GM21619 (cell line): ENCODE data around the gene ARHGAP12.

ENCODE experiments used
- ATAC-seq: cut with Tn5 transposase; IDR thresholded peaks from one replicate; pipeline ENCODE4 v1.9.1; 2021; ENCODE audit not compliant: unreplicated experiment

ARHGAP12 gene

DNA sequence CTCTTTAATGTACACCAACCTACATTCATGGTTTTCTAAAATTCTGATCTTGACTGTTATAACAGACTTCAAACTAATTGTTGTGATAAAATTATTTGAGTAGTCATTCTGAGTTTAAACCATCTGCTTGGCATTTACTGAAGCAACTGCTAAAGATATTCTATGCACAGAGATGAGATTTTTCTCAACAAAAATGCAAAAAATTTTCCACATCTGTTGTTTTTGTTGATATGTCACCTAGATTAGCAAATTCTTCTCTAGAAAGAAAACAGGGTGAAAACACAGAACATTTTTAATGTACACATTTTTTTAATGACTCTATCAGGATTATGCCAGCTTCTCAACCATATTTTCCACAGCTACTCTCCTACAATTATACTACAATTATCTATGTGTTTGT, 42.7 kb downstream of the ARHGAP12 start:
- no peak for ATAC-seq

DNA sequence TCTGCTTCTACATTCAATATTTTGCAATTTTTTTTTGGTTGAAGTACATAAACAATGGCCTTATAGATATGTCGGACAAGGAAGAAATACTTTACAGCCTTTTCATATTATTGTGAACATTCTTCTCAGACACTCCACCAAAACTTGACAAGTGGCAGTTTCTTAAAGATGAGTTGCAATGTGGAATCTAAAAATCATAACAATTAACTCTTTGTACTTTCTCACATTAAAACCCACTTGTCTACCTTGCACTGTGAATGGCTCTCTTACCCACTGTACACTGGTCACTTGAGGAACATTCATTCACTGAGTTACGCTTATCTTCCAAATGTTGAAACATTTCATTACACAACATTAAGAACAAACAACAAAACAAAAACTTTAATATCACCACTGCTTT, 44.2 kb downstream of the ARHGAP12 start:
- no peak for ATAC-seq

DNA sequence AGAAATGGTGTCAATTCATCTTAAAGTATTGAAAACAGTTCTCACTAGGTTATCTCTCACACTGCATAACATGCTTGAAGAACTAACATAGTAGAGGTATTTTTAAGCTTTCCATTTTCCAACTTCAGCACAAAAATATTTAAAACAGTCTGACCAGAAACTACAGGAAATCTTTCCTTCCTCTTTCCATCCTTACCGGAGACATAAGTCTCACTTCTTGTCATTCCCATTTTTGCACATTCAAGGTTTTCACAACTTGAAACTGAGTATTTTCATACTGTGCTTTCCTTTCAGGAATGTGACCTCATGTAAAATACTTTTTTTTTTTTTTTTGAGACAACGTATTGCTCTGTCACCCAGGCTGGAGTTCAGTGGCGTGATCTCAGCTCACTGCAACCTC, 45.2 kb downstream of the ARHGAP12 start:
- ATAC-seq: no peak

DNA sequence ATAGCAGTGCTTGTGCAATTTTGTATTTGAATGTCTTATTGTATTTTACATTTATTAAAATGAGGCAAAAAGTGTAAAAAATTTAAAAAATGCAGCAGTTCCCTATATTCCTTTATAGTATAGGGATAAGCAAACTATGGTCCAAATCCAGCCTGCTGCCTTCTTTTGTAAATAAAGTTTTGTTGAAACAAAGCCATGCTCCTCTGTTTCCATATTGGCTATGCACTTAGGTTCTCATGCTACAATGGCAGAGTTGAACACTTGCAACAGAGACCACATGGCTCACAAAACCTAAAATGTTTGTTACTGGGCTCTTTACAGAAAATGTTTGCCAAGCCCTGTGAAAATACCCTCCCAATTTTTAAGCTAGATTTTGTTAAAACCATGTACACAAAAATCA, 50.1 kb downstream of the ARHGAP12 start:
- ATAC-seq: no peak

DNA sequence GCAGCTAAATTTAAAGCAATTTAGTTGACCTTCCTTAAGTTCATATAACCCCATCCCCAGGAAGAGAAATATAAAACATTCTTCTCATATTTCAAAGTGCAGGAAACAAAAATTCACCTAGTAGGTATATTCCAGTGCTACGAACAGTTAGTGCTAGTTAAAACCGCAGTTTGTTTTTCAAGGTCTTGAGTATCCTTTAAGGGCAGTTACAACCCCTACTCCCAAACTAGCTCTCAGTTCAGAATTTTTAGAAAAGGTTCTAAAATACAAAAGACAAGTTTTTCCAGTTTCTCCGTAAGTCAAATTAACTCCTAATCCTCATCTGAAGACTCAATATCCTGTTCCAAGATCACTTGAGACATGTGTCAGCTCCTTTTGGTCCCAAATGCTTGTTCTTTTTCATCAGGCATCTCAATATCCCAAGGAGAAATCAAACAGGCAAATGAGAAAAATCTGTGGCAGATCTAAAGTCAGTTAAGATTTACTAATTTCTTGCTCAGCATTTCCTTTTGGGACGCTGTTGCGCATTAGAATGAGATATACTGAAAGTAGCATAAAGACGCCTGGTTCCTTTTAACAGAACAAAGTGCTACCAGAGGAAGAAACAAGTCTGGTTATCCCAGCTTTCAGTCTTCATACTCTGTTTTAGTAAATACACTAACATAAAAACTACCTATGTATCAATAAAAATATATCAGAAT, 51.8 kb downstream of the ARHGAP12 start:
- no peak for ATAC-seq

DNA sequence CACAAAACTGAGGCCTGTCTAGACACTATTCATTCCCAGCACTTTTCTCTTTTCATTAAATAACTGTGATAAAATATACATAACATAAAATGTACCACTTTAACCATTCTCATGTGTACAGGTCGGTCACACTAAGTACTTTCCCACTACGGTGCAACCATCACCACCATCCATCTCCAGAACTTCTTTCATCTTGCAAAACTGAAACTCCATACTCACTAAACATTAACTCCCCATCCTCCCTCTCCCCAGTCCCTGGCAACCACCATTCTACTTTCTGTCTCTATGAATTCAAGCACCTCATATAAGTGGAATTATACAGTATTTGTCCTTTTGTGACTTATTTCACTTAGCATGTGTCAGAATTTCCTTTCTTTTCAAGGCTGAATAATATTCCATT, 53.0 kb downstream of the ARHGAP12 start:
- peak; percentile 66 for ATAC-seq

DNA sequence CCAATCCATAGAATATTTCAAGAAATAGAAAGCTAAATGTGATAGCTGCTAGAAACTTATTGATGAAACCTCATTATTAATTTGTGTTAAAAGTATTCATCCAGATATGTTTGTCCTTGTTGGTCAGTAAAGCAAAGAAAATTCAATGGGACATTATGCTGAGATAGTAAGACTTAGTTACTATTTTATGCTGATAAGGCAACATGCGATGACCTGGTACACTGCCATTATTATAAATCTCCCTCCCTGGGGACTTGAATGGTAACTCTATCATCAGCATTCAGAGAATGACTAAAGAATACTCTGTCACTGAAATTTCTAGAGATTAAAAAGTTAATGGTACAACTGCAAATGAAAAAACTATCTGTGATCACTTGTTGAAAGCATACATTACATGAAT, 54.9 kb downstream of the ARHGAP12 start:
- ATAC-seq: no peak

DNA sequence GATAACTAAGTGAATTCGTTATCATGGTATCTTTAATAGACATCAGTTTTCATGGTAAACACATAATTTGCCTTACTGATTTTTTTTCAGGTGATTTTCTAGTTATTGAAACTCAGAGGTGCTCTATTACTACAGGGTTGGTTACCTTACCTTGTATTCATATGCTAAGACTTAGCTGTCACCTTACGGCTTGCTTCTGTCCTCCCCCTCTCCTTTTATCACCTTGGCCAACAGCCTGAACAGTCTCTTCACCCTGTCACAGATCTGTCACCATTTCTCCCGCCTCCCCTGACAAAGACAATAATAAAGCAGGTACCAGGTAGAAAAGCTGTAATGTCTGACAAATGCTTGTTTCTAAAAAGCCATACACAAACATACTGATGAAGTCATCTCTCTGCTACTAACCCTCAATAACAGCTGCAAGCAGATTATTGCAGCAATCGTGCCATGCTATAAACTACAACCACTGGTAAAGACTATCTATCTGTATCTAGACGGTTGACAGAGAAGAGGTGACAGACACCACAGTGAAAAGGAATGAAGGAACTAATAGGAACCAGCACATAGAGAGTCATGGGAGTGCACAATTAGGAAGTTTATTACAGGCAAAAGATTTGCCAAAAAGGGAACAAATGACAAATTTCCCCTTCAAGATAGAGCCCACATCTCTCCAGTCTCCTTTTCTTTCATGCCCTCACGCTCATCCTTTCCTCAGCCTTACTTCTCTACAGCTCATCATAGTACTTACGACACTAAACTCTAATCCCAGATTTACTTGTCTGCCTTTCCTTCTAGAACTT, 57.2 kb downstream of the ARHGAP12 start:
- ATAC-seq: no peak

DNA sequence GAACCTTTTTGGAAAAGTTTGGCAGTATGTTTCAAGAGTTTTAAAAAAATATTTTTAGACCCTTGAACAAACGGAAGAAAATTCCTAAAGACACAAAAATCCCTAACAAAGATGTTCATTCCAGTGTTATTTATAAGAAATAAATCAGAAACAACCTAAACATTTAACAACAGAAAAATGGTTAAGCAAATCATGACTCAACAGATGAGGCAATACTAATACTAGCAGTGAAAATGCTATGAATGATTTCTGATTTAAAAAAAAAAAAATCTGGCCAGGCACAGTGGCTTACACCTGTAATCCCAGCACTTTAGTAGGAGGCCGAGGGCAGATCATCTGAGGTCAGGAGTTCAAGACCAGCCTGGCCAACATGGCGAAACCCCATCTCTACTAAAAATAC, 61.0 kb downstream of the ARHGAP12 start:
- no peak for ATAC-seq

DNA sequence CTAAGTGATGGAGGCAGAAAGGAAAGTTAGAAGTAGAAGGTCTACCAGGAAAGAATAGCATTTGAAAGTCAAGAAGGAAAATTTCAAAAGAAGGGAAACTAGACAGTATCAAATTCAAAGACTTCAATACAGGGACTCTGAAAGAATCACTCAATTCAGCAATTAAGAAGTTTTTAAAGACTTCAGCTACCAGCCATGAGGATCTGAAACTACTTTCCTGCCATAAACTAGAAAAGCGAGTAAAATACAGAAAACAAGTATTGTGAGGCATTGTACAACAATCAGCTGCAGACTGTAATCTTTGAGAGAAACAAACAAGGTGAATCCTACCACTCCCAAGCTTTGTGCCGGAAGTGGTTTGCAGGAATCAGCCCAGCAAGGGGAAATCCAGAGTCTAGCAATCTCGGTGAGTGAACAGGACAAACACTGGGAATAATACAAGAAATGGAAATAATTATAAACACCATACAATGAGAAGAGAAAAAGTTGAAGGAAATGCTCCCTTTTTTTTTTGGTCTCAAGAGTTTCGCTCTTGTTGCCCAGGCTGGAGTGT, 62.4 kb downstream of the ARHGAP12 start:
- no peak for ATAC-seq

DNA sequence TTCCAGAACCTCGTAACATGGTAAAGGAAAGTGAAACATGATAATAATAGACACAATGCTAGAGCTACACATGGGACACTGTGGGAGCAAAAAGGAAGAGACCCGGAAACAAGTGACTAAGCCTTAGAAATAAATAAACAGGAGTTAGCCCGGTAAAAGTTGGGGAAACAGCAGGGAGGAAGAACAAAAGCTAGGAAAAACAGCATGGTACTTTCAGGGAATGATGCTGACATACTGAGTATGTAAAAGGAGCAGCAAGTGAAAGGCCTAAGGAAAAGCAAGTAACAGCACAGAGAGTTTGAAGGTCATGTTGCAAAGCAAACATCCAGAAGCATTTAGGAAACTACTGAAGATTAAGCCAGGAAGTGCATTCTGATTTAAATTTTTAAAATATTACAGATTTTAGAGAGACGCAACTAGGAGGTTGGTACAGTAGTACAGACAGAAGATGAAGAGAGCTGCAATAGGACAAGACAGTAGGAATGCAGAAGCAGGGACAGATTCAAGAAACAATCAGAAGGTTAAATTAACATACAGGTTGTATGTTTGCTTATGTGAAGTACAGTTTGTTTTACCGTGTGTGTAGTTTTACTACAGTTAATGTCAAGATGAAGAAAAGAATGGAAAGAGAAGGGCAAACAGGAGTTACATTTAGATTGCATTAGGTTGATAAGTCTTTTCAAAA, 63.7 kb downstream of the ARHGAP12 start:
- ATAC-seq: no peak

DNA sequence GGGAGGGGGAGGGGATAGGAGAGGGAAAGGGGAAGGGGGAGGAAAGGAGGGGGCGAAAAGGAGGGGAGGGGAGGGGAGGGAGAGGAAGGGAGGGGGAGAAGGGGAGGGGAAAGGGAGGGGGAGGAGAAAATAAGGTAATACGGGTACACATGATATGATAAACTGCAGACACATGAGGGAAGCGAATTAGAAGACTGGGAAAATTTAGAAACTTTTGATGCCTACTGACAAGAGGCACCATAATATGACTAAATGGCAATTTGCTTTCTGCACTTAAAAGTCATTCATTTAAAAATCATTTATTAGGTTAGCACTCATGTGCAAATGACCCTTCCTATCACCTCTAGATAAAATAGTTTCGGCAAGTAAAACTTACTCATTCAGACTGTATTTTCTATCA, 73.6 kb downstream of the ARHGAP12 start:
- no peak for ATAC-seq

DNA sequence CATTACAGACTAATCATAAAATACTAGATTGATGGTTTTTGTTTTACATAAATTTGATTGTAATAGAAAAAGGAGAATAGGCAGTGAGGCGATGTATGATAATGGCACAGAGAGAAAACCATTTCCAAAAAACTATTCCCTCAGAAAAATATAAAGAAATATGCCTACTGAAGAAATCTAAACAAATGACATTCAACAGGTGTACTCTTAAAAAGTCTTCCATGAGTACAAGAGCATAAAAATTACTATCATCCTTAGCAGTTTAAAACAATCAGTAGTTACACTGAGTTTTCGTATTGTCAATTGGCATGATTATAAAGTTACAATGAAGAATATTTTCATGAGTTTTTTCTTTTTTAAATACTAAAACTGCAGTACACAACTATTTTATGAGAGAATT, 75.0 kb downstream of the ARHGAP12 start:
- no peak for ATAC-seq

DNA sequence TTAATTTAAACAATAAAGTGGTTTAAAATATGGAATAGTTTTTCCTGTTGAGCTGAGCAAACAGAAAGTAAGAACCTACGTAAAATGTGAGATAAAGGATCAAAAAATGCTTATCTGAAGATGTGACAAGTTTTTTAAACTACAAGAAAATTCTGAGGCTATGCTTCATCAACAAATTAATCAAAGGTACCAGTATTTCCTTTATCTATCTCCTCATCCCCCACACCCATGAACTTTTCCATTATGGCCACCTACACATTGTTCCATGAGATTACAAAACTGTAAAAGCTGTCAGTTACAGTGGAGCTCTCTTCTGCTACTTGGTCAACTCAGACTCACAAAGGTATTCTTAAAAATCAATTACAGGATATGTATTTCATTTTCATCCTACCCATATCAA, 77.4 kb downstream of the ARHGAP12 start:
- no peak for ATAC-seq

DNA sequence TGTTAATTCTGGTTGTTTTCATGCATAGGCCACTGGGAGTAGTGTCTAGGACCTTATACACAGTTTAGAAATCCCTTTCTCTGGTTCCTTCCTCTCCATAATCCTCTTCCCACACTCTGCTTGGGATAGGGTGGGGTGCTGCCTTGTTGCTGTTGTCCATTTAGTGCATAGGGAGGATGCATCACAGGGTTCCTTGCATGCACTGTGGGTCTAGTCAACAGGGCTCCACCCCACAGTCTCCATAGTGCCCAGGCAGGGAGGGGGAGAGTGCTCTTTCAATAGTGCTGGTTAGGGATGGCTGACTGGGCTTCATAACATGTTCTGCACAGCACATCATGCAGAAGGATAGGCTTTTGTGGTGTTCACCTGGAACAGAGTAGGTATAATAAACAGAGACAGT, 81.1 kb downstream of the ARHGAP12 start:
- ATAC-seq: no peak

DNA sequence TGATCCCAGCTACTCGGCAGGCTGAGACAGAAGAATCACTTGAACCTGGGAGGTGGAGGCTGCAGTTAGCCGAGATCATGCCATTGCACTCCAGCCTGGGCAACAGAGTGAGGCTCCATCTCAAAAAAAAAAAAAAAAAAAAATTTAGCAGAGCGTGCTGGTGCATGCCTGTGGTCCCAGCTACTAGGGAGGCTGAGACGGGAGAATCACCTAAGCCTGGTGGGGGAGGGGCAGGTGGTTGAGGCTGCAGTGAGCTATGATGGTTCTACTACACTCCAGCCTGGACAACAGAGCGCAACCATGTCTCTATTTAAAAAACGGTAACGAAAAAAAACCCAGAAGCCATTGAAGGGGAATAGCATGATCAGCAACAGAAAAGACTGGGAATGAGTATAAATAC, 89.9 kb downstream of the ARHGAP12 start:
- ATAC-seq: no peak

DNA sequence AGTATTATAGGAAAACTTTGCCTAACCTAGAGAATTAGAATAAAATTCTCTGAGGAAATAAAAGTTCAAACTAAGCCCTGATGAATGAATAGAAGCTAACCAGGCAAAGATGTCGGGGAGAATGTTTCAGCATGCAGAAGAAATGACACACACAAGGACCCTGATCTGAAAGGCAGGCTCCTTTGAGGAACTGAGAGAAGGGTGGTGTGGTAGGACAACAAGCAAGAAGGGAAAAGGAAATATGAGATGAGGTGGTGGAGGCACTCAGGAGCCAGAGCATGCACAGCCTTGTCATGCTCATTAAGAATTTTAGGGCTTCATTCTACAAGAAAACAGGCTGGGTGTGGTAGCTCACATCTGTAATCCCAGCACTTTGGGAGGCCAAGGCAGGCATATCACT, 90.6 kb downstream of the ARHGAP12 start:
- no peak for ATAC-seq

DNA sequence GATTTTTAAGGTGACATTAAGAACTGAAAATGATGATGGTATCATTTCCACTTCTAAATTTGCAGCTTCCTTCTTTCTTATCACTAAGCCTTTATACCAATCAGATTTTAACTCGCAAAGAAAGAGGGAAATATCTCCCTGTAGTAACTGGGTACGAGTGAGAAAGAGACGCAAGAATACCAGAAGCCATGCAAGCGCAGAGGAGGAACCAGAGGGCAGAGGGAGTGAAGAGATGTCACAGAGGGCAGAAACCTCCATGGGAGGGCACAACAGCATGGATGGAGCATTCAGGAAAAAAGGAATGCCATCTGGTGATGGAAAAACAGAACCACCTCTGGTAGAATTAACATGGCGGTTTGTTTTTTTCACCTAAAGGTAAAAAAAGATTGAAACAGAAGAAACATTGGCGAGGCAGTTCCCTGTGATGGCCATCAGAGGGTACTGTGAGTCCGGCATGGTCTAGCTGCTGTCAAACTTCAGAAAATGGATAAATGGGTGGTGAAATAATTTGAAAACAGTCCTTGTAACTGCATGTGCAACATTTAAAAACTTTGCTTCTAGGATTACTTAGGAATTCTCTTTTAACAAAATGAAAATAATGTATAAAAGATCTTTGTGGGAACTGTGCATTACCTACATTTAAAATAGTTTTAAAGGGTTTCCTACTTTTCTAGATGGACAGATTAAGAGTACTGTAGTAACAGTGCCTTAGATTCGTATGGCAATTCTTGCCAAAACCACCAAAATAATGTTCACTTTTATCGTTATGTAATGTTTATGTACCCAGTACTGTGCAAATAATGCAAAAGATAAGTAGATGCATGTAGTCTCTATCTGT, 91.8 kb downstream of the ARHGAP12 start:
- ATAC-seq: no peak

DNA sequence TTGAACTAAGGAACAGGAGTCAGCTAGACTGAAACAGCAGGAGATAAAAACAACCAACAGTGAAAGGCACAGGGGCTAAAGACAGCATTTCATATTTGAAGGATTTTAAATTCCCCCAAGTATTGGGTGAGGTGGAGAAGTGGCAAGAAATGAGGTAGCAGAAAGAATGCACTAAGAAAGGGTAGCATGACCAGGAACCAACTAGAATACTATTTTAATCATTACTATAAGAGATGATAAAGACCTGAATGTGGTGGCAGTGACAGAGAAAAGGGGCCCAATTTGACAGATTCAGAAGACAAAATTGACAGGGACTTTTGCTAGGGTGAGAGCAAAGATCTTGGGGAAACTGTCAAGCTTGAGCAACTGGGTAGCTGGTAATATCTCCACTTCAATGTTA, 94.9 kb downstream of the ARHGAP12 start:
- ATAC-seq: no peak

DNA sequence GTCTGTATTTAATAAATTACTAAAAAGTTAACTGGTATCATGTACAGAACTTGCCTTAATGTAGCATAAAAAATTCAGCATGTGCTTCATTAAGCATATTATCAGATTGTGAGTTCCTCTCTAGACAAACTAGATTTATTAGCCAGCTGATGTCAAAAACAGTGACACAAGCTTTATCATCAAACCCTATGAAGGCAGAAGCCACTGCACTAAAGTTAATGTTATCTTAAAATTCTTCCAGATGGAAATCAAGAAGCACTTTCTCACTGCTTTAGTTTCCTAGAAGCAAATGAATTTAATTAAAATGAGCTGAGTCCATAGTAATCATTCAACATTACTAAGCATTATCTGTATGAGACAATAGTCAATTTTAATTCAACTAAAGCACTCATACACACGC, 96.4 kb downstream of the ARHGAP12 start:
- no peak for ATAC-seq

DNA sequence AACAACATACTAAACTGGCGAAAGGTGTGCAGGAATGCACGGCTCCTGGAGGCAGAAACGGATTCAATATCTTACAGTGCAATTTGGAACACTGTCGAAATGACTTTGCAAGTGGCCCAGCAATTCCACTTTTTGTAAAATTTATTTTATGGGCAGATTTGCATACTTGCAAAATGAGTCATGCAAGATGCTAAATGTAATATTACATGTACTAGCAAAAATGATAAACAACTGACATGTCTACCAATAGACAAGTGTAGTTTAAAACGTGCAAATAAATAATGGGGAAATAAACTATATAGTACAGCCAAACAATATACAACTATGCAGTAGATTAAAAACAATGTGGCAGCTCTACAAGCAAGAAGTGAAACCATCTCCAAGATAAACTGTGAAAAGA, 97.7 kb downstream of the ARHGAP12 start:
- no peak for ATAC-seq
